ENCODE data around the gene CDCA4. TPM values are rescaled to one million over a fixed set of nuclear protein-coding genes. Genes with fewer than 3 reads are reported as not detected.

CDCA4 gene
- total and polyA plus RNA-seq, 10 of the 15 experiments (the other 5 are each of a cell fraction or from before 2014, with no cell fraction given), result 10.4 to 64.0 (median 52.1) TPM

GRCh38 chr14:105006831-105007592, 13.9 kb downstream of the CDCA4 start:
- DNase-seq (ENCODE audit: low read depth, low spot score), result no peak
- WGBS (ENCODE audit: insufficient coverage, insufficient replicate concordance, low lambda C conversion rate, missing lambda C conversion rate), result 92% methylated on average over 21 of the region's 21 CpGs
- no peak overlapping the region for H3K27ac ChIP-seq (ENCODE audit: control insufficient read depth, insufficient read depth)
- no peak overlapping the region for H2AFZ ChIP-seq (ENCODE audit: control insufficient read depth, low read depth, low read length)
- peaks cover 27% of the 10 kb centered on the region for H3K79me2 ChIP-seq (ENCODE audit: control insufficient read depth, insufficient read depth, low read length)
- H3K4me3 ChIP-seq, result no peak overlapping the region
- TF ChIP-seq SUZ12 (IDR thresholded peaks at IDR 0.05; ENCODE audit: unreplicated experiment) (no peak), IRF3 (IDR thresholded peaks at IDR 0.05) (no peak), PAX8 (IDR thresholded peaks at IDR 0.05) (no peak), IKZF1 (conservative IDR thresholded peaks at IDR 0.05) (no peak), POLR2AphosphoS2 (IDR thresholded peaks at IDR 0.05; ENCODE audit: low read depth, low read length) (0 out of 2 replicates have a peak, but pooled peaks have one; percentile 25)
- TF ChIP-seq, protein P1, sequence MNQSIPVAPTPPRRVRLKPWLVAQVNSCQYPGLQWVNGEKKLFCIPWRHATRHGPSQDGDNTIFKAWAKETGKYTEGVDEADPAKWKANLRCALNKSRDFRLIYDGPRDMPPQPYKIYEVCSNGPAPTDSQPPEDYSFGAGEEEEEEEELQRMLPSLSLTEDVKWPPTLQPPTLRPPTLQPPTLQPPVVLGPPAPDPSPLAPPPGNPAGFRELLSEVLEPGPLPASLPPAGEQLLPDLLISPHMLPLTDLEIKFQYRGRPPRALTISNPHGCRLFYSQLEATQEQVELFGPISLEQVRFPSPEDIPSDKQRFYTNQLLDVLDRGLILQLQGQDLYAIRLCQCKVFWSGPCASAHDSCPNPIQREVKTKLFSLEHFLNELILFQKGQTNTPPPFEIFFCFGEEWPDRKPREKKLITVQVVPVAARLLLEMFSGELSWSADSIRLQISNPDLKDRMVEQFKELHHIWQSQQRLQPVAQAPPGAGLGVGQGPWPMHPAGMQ (IDR thresholded peaks at IDR 0.05; ENCODE audit: borderline replicate concordance), result no peak
- TF ChIP-seq, protein P2, sequence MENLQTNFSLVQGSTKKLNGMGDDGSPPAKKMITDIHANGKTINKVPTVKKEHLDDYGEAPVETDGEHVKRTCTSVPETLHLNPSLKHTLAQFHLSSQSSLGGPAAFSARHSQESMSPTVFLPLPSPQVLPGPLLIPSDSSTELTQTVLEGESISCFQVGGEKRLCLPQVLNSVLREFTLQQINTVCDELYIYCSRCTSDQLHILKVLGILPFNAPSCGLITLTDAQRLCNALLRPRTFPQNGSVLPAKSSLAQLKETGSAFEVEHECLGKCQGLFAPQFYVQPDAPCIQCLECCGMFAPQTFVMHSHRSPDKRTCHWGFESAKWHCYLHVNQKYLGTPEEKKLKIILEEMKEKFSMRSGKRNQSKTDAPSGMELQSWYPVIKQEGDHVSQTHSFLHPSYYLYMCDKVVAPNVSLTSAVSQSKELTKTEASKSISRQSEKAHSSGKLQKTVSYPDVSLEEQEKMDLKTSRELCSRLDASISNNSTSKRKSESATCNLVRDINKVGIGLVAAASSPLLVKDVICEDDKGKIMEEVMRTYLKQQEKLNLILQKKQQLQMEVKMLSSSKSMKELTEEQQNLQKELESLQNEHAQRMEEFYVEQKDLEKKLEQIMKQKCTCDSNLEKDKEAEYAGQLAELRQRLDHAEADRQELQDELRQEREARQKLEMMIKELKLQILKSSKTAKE (IDR thresholded peaks at IDR 0.05; ENCODE audit: low read depth, poor library complexity, severe bottlenecking), result no peak
- no peak; the same call in 2 of the 3 replicates for ATAC-seq
- POLR2A ChIA-PET, result no interaction called here
- no peak for FAIRE-seq
- intact Hi-C loops (cut with micrococcal nuclease; ENCODE audit: unreplicated experiment), result no loop called here
- SMC1A ChIA-PET (ENCODE audit: uncharacterized antibody, unreplicated experiment), result interaction anchor here (0.9 kb wide), 1 partner anchor 11 kb away, joined by 3 read pairs; no protein-coding TSS in a partner anchor
- H3K9me3 ChIP-seq (replicated peaks; ENCODE audit: control insufficient read depth, insufficient read depth, low read length), result no peaks in the 10 kb centered on the region
- H3K9ac ChIP-seq (ENCODE audit: control insufficient read depth, insufficient read depth, low read length), result no peak overlapping the region
- H3K4me2 ChIP-seq (ENCODE audit: control insufficient read depth, insufficient read depth), result no peak overlapping the region
- no peaks in the 10 kb centered on the region for H3K4me1 ChIP-seq (ENCODE audit: control insufficient read depth, insufficient read depth, low read length)
- RAD21 ChIA-PET (ENCODE audit: unreplicated experiment), result no interaction called here
- H3K27me3 ChIP-seq (replicated peaks in 1 of 2; ENCODE audit: control insufficient read depth in 2 of 2, insufficient read depth in 2 of 2, low read length in 1 of 2), result no peaks in the 10 kb centered on the region
- CTCF ChIA-PET, result interaction anchor here (0.7 kb wide), 1 partner anchor 76 kb away, joined by 3 read pairs; no protein-coding TSS in a partner anchor
- no peaks in the 10 kb centered on the region; the same call in none of the 2 replicates for H4K20me1 ChIP-seq (ENCODE audit: control insufficient read depth, insufficient read depth)
- in situ Hi-C loops (cut with MboI), result no loop called here
- H3K36me3 ChIP-seq (ENCODE audit: control insufficient read depth in 2 of 2, insufficient read depth in 2 of 2, low read length in 1 of 2), result peaks cover 29 to 44% of the 10 kb centered on the region in 2 experiments
- no TSS peak for BruUV-seq (replicated peaks)

Data from GM12878 (cell line).